Activated CD8-positive, alpha-beta memory T cell treated with anti-CD3 and anti-CD28 coated beads, Interleukin-2, amount 50 U/mL, for 1 hour (primary cell): ENCODE measurements around the gene PTPRN2.

Experiments used
- DNase-seq: peaks from one replicate; pipeline ENCODE4 v3.0.0-alpha.2; 2020; ENCODE audit errors: extremely low read depth

Gene PTPRN2

DNA sequence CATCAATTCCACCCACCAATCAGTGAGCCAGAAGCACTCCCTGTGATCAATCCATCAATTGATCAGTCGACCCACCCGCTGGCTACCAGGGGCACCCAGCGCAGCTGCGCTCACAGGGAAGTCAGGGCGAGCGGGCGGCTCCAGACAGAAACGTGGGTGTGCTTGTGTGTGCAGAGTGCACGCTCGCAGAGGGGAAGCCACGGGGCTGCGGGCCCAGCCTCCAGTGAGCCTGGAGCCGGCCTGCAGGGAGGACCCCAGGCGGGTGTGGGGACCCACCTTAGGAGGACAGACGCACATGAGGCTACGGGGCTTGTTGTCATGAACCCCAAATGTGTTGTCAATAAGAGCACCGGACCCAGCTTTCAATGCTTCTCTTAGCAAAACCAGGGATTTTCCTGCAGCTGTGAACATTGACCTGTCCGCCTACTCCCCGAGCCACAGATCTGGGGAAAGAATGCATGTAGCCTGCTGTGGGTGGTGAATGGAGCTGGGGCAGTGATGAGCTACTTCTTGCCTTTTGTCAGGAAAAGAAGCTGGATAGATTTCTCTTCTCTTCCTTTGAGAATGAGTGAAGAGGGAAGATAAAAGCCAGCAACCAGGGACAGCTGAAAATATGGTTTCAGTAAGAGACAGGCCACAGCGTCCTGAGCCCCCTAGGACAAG lies 753.0 kb downstream of the PTPRN2 start:
- no peak for DNase-seq

GRCh38 chr7:157832866-157833607 lies 754.6 kb downstream of the PTPRN2 start:
- no peak for DNase-seq

DNA sequence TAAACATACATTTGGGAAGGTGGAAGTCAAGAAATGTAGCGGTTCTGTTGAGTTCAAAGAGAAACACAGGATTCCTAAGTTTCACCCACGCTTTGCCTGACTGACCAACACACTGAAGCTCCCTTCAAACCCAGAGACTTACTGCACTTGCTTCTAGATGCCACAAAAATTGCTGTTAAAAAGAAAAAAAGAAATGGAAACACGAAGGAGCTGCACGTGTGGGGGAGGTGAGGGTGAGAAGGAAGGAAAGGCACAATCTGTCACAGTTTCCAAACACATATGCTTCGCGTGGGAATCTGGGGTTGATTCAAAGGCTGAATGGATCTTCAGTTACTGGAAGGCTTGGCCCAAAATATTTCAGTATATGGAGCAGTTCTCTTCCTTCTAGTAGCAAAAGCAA lies 755.2 kb downstream of the PTPRN2 start:
- DNase-seq, result no peak

- no peak for DNase-seq
Observed at GRCh38 chr7:157832006-157832405, 755.6 kb downstream of the PTPRN2 start.

- DNase-seq, result no peak
Observed at GRCh38 chr7:157831143-157831905, 756.3 kb downstream of the PTPRN2 start.

DNA sequence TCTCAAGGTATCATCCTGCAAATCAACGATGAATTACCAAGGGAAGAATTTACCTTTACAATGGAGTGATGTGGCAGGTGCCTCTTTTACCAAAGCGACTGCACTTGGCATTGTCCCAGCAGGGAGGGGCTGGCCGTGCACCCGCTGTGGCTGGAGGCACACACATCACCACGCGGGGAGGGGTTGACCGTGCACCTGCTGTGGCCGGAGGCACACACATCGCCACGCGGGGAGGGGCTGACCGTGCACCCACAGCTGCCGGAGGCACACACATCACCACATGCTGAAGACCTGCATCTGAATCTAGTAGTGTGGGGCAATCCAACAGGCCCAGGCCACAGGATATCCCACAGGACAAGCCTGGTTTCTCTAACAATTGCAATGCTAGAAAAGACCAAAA lies 757.3 kb downstream of the PTPRN2 start:
- DNase-seq, result no peak

GRCh38 chr7:157829491-157829890 lies 758.1 kb downstream of the PTPRN2 start:
- no peak for DNase-seq

DNA sequence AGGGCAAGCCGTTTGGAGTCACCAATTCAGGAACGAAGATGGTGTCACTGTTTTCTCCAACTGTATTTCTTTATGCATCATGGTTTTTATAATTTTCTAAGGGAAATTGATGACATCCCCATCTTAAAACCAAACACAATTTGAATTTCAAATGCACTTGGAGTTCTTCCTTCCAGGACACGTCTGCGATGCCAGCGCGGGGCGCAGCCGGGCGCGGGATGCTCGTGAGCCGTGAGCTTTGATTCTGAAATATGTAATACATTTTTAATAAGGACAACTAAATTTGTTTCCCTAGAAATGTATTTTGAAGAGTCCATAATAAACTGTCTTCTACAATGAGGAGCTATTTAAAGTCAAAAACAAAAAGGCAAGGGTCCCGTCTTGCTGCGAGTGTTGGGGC lies 758.7 kb downstream of the PTPRN2 start:
- no peak for DNase-seq

DNA sequence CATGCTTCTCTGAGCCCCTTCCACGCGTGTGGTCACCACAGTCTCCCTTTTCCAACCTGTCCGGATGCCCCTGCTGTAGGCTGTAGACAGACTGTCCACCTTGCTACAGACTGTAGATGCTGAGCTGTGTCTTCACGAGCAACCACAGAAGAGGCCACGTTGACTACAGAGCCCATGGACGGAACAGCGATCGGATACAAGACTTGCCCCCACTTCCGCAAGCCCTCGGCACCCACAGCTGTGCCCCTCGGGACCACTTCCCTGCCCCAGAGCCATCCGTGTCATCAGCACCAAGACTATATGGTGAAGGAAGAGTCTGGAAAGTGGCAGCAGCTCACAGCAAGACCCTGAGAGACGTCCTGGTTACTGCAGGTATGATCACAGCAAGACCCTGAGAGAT lies 759.4 kb downstream of the PTPRN2 start:
- DNase-seq, result no peak

- DNase-seq, result no peak
Observed at GRCh38 chr7:157827863-157828160, 759.8 kb downstream of the PTPRN2 start.

DNA sequence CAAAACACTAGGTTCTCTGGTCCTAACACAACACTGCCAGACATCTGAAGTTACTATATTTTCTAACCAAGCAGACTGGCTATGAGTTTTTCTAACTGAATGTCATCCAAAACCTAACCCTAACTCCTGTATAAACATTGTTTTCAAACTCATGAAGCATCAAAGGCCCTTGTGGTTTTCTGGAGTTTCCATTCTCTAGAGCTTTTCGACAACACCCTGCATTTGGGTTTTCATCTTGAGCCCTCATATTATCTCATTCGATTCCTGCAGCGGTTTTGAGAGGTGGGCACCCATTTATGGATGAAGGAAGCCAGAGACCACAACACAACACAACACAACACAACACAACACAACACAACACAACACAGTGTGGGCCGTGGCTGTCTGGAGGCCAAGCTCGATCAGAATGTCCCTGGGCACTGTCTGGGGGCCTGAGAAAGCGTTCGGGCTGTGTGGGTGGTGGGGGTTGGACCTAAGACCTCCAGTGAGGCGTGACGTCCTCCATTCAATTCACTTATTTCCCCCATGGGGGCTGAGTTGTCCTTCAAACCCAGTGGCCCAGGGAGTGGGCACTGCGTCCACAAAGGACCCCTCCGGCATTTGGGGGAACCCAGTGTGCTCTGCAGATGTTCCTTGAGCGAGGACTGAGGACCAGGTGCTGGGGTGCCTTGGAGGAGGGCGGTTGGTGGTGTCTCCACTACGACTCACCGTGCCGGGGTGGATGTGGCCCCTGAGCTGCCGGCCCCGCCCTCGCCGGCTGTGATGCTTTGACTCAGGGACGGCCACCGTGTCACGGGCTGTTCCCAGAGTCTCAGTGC lies 760.4 kb downstream of the PTPRN2 start:
- DNase-seq, result no peak

DNA sequence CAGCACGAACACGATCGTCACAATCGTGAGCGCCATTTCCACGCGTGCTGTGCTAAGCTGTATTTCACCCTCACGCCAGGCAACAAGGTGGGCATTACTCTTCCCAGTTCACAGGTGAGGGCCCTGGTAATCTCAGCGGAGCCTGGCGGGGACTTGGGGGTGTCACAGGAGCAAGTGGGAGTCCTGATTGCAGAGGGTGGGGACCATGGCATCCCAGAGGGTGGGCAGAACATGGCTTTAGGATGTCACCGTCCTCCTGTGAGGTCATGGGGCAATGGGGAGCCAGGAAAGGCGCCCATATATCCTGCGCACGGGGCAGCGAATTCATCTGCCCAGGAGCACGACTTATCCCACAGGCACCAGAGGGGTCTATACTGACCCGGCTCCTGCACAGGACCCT lies 761.1 kb downstream of the PTPRN2 start:
- DNase-seq, result no peak

DNA sequence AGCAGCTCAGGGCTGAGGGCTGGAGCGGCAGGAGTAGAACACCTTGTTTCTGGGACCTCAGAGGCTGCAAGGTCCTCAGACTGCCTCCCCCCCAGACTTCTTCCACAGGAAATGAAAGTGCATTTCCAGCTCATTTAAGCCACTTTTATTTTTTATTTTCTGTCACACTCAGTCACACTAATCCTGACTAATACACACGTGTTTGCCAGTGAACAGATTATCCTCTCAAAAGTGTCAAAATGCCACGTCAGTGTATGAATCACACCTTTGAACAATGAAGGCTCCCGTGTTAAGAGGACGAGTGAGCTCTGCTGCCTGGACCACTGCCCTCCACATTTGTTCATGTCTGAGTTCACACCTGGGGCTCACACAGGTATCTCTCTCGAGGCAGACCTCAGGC lies 762.3 kb downstream of the PTPRN2 start:
- DNase-seq, result no peak

DNA sequence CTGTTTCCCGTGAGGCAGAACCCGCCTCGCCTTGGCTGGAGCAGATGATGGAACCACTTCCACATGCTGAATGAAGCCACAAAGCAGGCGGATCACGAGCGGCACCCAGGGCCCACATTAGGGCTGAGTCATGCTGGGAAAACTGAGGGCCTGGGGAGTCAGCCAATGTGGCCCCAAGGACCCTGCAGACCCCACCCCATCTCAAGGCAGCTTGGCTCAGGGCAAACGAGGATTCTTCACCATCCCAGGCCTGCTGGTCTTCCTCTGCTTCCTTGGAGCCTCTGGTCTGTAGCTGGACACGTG lies 762.9 kb downstream of the PTPRN2 start:
- no peak for DNase-seq

GRCh38 chr7:157824011-157824818 lies 763.4 kb downstream of the PTPRN2 start:
- no peak for DNase-seq

GRCh38 chr7:157822688-157823031 lies 765.0 kb downstream of the PTPRN2 start:
- DNase-seq, result no peak

DNA sequence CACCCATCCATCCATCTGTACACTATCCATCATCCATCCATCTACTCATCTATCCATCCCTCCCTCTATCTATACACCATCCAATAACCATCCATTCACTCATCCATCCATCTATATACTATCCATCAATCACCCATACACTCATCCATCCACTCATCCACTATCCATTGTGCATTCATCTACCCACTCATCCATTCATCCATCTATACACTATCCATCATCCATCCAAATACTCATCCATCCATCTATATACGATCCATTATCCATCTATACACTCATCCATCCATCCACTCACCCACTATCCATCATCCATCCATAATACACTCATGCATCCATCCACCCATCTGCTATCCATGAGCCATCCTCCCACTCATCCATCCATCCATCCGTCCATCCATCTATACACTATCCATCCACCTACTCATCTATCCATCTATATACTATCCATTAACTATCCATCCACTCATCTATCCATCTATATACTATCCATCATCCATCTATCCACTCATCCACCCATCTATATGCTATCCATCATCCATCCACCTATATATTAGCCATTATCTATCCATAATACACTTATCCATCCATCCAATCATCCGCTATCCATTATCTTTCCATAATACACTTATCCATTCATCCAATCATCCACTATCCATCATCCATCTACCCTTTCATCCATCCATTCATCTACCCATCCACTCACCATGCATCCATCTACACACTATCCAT lies 765.5 kb downstream of the PTPRN2 start:
- DNase-seq, result no peak

GRCh38 chr7:157820796-157821195 lies 766.8 kb downstream of the PTPRN2 start:
- DNase-seq, result no peak

GRCh38 chr7:157819455-157819807 lies 768.2 kb downstream of the PTPRN2 start:
- DNase-seq, result no peak

GRCh38 chr7:157818701-157819454 lies 768.7 kb downstream of the PTPRN2 start:
- DNase-seq, result no peak
